ENCODE results near the gene ARHGAP18. TPM values are rescaled to one million over a fixed set of nuclear protein-coding genes. Genes with fewer than 3 reads are reported as not detected.

ARHGAP18 gene
- total and polyA plus RNA-seq, 10 of the 15 experiments (the other 5 are each of a cell fraction or from before 2014, with no cell fraction given): 18.2 to 52.2 (median 31.7) TPM

DNA sequence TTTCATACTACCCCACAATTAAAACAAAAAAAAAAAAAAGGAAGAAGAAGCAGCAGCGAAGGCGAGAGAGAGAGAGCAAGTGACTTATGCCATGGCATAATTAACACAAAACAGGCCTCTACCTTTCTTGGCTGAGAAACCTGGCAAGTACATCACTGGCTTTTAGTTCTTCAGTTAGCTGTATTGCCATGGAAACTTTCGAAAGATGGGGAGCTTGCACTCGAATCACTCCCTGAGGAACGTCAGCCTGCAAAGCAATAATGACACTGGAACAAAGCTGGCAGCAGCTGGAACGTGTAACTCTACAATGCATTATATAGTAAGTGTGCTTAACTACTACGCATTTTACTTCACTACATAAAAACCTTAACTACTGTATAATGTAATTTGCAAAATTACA is 126.1 kb downstream of the ARHGAP18 start (continued):
- TF ChIP-seq ATF2 (IDR thresholded peaks at IDR 0.05; ENCODE audit: low read length) (no peak), HSF1 (IDR thresholded peaks at IDR 0.05; ENCODE audit: low read depth, low read length) (no peak)

DNA sequence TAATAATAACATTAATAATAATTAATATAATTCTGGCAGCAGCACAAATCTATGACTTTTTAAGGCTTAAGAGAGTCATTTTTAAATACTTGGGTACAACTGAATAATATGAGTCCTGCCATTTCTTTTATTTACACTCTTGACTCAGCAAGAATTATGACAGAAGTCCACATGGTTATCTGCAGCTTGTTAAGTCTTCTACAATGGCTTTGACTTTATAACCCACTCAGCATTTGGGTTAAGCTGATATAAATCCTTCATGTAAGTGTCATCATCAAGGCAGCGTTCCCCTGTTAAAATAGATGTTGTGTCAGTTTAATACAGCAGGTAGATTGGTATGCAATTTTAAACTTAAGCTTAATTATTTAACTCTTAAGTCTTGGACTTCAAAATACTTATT is 131.7 kb downstream of the ARHGAP18 start:
- no peaks in the 10 kb centered on the region for H3K79me2 ChIP-seq (ENCODE audit: control insufficient read depth, insufficient read depth, low read length)
- H3K27ac ChIP-seq (ENCODE audit: control insufficient read depth, insufficient read depth): no peak overlapping the region
- FAIRE-seq (no peak), DNase-seq (ENCODE audit: low read depth, low spot score) (no peak), ATAC-seq (no peak)
- intact Hi-C loops (cut with micrococcal nuclease; ENCODE audit: unreplicated experiment) (no loop called here), in situ Hi-C loops (cut with MboI) (no loop called here)
- H3K9ac ChIP-seq (ENCODE audit: control insufficient read depth, insufficient read depth, low read length): no peak overlapping the region
- TF ChIP-seq CBX5 (IDR thresholded peaks at IDR 0.05; ENCODE audit: low read depth) (no peak), JUND (IDR thresholded peaks at IDR 0.05; ENCODE audit: low read depth, low read length) (no peak), USF1 (IDR thresholded peaks at IDR 0.05; ENCODE audit: borderline replicate concordance, extremely low read length, insufficient read depth, low read depth, low read length) (no peak), BCLAF1 (IDR thresholded peaks at IDR 0.05) (no peak), HCFC1 (IDR thresholded peaks at IDR 0.05; ENCODE audit: low read length) (no peak), RCOR1 (conservative IDR thresholded peaks at IDR 0.05; ENCODE audit: low read depth, low read length) (no peak)
- TF ChIP-seq, protein P1, sequence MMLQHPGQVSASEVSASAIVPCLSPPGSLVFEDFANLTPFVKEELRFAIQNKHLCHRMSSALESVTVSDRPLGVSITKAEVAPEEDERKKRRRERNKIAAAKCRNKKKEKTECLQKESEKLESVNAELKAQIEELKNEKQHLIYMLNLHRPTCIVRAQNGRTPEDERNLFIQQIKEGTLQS (IDR thresholded peaks at IDR 0.05; ENCODE audit: borderline replicate concordance, extremely low read depth, low read depth, low read length): no peak
- BruUV-seq (replicated peaks): no TSS peak
- CTCF ChIA-PET: interaction anchor here (0.8 to 1.9 kb wide), 6 partner anchors 11 to 196 kb away, joined by 3 to 9 read pairs (median 4); no protein-coding TSS in a partner anchor
- peaks cover 3% of the 10 kb centered on the region; the same call in 2 of the 3 replicates for H3K9me3 ChIP-seq (replicated peaks; ENCODE audit: control insufficient read depth, insufficient read depth, low read length)
- H3K27me3 ChIP-seq (replicated peaks in 1 of 2; ENCODE audit: control insufficient read depth in 2 of 2, insufficient read depth in 2 of 2, low read length in 1 of 2): no peaks in the 10 kb centered on the region
- no peaks in the 10 kb centered on the region for H4K20me1 ChIP-seq (ENCODE audit: control insufficient read depth, insufficient read depth)
- H3K4me1 ChIP-seq (ENCODE audit: control insufficient read depth, insufficient read depth, low read length): no peaks in the 10 kb centered on the region
- no peak overlapping the region for H3K4me3 ChIP-seq
- RAD21 ChIA-PET (ENCODE audit: unreplicated experiment): interaction anchor here (1.3 kb wide), 1 partner anchor 151 kb away, joined by 6 read pairs; no protein-coding TSS in a partner anchor
- POLR2A ChIA-PET: interaction anchor here (0.6 to 0.9 kb wide), 2 partner anchors 11 to 93 kb away, joined by 3 read pairs; no protein-coding TSS in a partner anchor
- no peak overlapping the region for H3K4me2 ChIP-seq (ENCODE audit: control insufficient read depth, insufficient read depth)
- H3K36me3 ChIP-seq (ENCODE audit: control insufficient read depth in 2 of 2, insufficient read depth in 2 of 2, low read length in 1 of 2): peaks cover 0 to 9% of the 10 kb centered on the region in 2 experiments; a peak in 2 of 4 replicates
- H2AFZ ChIP-seq (ENCODE audit: control insufficient read depth, low read depth, low read length): no peak overlapping the region
- SMC1A ChIA-PET (ENCODE audit: uncharacterized antibody, unreplicated experiment): interaction anchor here (0.7 to 2.4 kb wide), 7 partner anchors 13 to 166 kb away, joined by 3 to 11 read pairs (median 3); no protein-coding TSS in a partner anchor
- WGBS (ENCODE audit: insufficient coverage, insufficient replicate concordance, low lambda C conversion rate, missing lambda C conversion rate): 96% methylated on average over 1 of the region's 1 CpG

Measured in GM12878 (cell line).